H9 (cell line): Measurements from ENCODE around the gene OMP. TPM values are rescaled to one million over a fixed set of nuclear protein-coding genes. Genes with fewer than 3 reads are reported as not detected.

ENCODE experiments used
- DNase-seq: peaks from one replicate; pipeline ENCODE4 v3.0.0-alpha.2; 2017
- H2AFZ ChIP-seq: one replicate; pipeline ENCODE4 v1.6.1; 2013; ENCODE audit warnings: mild to moderate bottlenecking, low read length, control low read depth, moderate library complexity
- H2AK5ac ChIP-seq: 2 replicates; pipeline ENCODE4 v1.6.1; 2013; ENCODE audit warnings: low read length, control low read depth, mixed read lengths; ENCODE audit not compliant: insufficient read length
- H2BK120ac ChIP-seq: one replicate; pipeline ENCODE4 v1.6.1; 2013; ENCODE audit warnings: low read depth, mild to moderate bottlenecking, low read length, control low read depth, inconsistent platforms; ENCODE audit not compliant: poor library complexity, severe bottlenecking
- H2BK12ac ChIP-seq: 2 replicates; pipeline ENCODE4 v1.6.1; 2013; ENCODE audit warnings: low read length, control low read depth, mixed read lengths, low read depth; ENCODE audit not compliant: insufficient read length
- H2BK15ac ChIP-seq: 2 replicates; pipeline ENCODE4 v1.6.1; 2013; ENCODE audit warnings: low read depth, low read length, control low read depth
- H2BK20ac ChIP-seq: one replicate; pipeline ENCODE4 v1.6.1; 2013; ENCODE audit warnings: low read depth, mild to moderate bottlenecking, low read length, control low read depth, inconsistent platforms; ENCODE audit not compliant: poor library complexity, severe bottlenecking
- H2BK5ac ChIP-seq: 2 replicates; pipeline ENCODE4 v1.6.1; 2013; ENCODE audit warnings: low read length, control low read depth, mixed read lengths; ENCODE audit not compliant: insufficient read length
- H3K14ac ChIP-seq: 2 replicates; pipeline ENCODE4 v1.6.1; 2013; ENCODE audit warnings: low read length, control low read depth; ENCODE audit not compliant: insufficient read depth
- H3K18ac ChIP-seq: 2 replicates; pipeline ENCODE4 v1.6.1; 2013; ENCODE audit warnings: low read depth, mild to moderate bottlenecking, mixed read lengths, low read length, control low read depth; ENCODE audit not compliant: insufficient read length
- H3K23ac ChIP-seq: 2 replicates; pipeline ENCODE4 v1.6.1; 2013; ENCODE audit warnings: low read length, control low read depth, mixed read lengths, low read depth; ENCODE audit not compliant: insufficient read length
- H3K23me2 ChIP-seq: 2 replicates; pipeline ENCODE4 v1.6.1; 2013; ENCODE audit warnings: low read depth, mild to moderate bottlenecking, mixed read lengths, low read length, control low read depth; ENCODE audit not compliant: insufficient read length, poor library complexity, severe bottlenecking
- H3K27ac ChIP-seq: 2 replicates; pipeline ENCODE4 v1.5.1; 2013; ENCODE audit warnings: low read length, control low read depth, mixed read lengths, low read depth; ENCODE audit not compliant: insufficient read length
- H3K27me3 ChIP-seq: 2 replicates; pipeline ENCODE4 v1.6.1; 2013; ENCODE audit warnings: low read length, control low read depth, inconsistent platforms; ENCODE audit not compliant: insufficient read depth
- H3K4ac ChIP-seq: 2 replicates; pipeline ENCODE4 v1.6.1; 2013; ENCODE audit warnings: low read depth, mild to moderate bottlenecking, control low read depth, inconsistent platforms, low read length, moderate library complexity
- H3K4me1 ChIP-seq: 2 replicates; pipeline ENCODE4 v1.6.1; 2013; ENCODE audit warnings: low read length, control low read depth, inconsistent platforms; ENCODE audit not compliant: insufficient read depth
- H3K4me2 ChIP-seq: 2 replicates; pipeline ENCODE4 v1.6.1; 2013; ENCODE audit warnings: low read length, control low read depth, mixed read lengths; ENCODE audit not compliant: insufficient read length, insufficient read depth
- H3K56ac ChIP-seq: 2 replicates; pipeline ENCODE4 v1.6.1; 2013; ENCODE audit warnings: low read depth, mild to moderate bottlenecking, mixed read lengths, low read length, control low read depth; ENCODE audit not compliant: insufficient read length
- H3K79me1 ChIP-seq: 2 replicates; pipeline ENCODE4 v1.6.1; 2013; ENCODE audit warnings: low read depth, mild to moderate bottlenecking, moderate library complexity, low read length, control low read depth, inconsistent platforms; ENCODE audit not compliant: insufficient read depth, poor library complexity, severe bottlenecking
- H3K79me2 ChIP-seq: 2 replicates; pipeline ENCODE4 v1.6.1; 2013; ENCODE audit warnings: low read length, control low read depth, inconsistent platforms; ENCODE audit not compliant: insufficient read depth
- H3K9ac ChIP-seq: 2 replicates; pipeline ENCODE4 v1.6.1; 2013; ENCODE audit warnings: low read length, control low read depth, mixed read lengths; ENCODE audit not compliant: insufficient read length; ENCODE audit errors: extremely low read depth
- H3K9me3 ChIP-seq: one replicate; pipeline ENCODE4 v1.6.1; 2013; ENCODE audit warnings: low read depth, low read length, inconsistent platforms; ENCODE audit not compliant: control insufficient read depth
- H3T11ph ChIP-seq: one replicate; pipeline ENCODE4 v1.6.1; 2013; ENCODE audit warnings: mild to moderate bottlenecking, low read length, control low read depth, inconsistent platforms
- H4K20me1 ChIP-seq: one replicate; pipeline ENCODE4 v1.6.1; 2013; ENCODE audit not compliant: control insufficient read depth, insufficient read length, insufficient read depth
- H4K5ac ChIP-seq: 2 replicates; pipeline ENCODE4 v1.6.1; 2013; ENCODE audit warnings: low read depth, mild to moderate bottlenecking, mixed read lengths, low read length, control low read depth; ENCODE audit not compliant: insufficient read length
- H4K8ac ChIP-seq: replicated peaks from 2 replicates; pipeline ENCODE4 v1.6.1; 2013; ENCODE audit warnings: low read length, control low read depth, mixed read lengths, low read depth; ENCODE audit not compliant: insufficient read length
- H4K91ac ChIP-seq: 2 replicates; pipeline ENCODE4 v1.6.1; 2013; ENCODE audit warnings: low read depth, mild to moderate bottlenecking, moderate library complexity, mixed read lengths, low read length, control low read depth; ENCODE audit not compliant: insufficient read length
- H3K27ac Mint-ChIP-seq, 3 experiments: 2 replicates in 2 of 3; 3 replicates in 1 of 3; pipeline ENCODE4 v1.8.0; 2020 to 2021; ENCODE audit warnings: mixed read lengths in 3 of 3, mild to moderate bottlenecking in 1 of 3, moderate library complexity in 1 of 3
- H3K27me3 Mint-ChIP-seq: 2 replicates; pipeline ENCODE4 v1.8.0; 2021; ENCODE audit warnings: low read depth, mild to moderate bottlenecking, moderate library complexity, mixed read lengths
- H3K36me3 Mint-ChIP-seq, 3 experiments: 2 replicates in 2 of 3; 3 replicates in 1 of 3; pipeline ENCODE4 v1.8.0; 2020 to 2021; ENCODE audit warnings: low read depth in 3 of 3, mixed read lengths in 3 of 3; ENCODE audit not compliant: insufficient read depth in 1 of 3
- H3K4me1 Mint-ChIP-seq, 2 experiments: 2 replicates each; pipeline ENCODE4 v1.8.0; 2020; ENCODE audit warnings: mixed read lengths in 2 of 2
- H3K4me3 Mint-ChIP-seq, 2 experiments: 2 replicates in 1 of 2; 3 replicates in 1 of 2; pipeline ENCODE4 v1.8.0; 2020 to 2021; ENCODE audit warnings: mild to moderate bottlenecking in 2 of 2, mixed read lengths in 2 of 2, moderate library complexity in 1 of 2
- H3K9me3 Mint-ChIP-seq, 2 experiments: 2 replicates in 1 of 2; 3 replicates in 1 of 2; pipeline ENCODE4 v1.8.0; 2020; ENCODE audit warnings: mild to moderate bottlenecking in 2 of 2, mixed read lengths in 2 of 2, moderate library complexity in 1 of 2
- CTCF ChIP-seq: fragments of 200-600 bp; sonication (generic); conservative IDR thresholded peaks from 3 replicates; pipeline ENCODE4 v1.8.0; 2021; ENCODE audit warnings: antibody characterized with exemption, mild to moderate bottlenecking
- WGBS: extraction: QIAGEN DNeasy Blood & Tissue Kit; methylation state at CpG from one replicate; pipeline ENCODE4 v1.1.7; 2013; ENCODE audit warnings: missing lambda C conversion rate, low lambda C conversion rate, mixed read lengths; ENCODE audit not compliant: insufficient read length; ENCODE audit errors: extremely low coverage; 5-methylcytosine and 5-hydroxymethylcytosine counted together
- total RNA-seq: library from RNA; stranded (reverse); gene quantifications from 2 replicates; pipeline ENCODE4 v1.2.1, GENCODE V29; 2021

OMP gene
- total RNA-seq, 1 experiment from 2014 or later, result not detected

GRCh38 chr11:77064648-77065217 is 37.9 kb upstream of the OMP start:
- no peak overlapping the region for H2BK12ac ChIP-seq
- H3K79me1 ChIP-seq, result no peaks in the 10 kb centered on the region
- H3K4me1 ChIP-seq, result no peaks in the 10 kb centered on the region
- Mint-ChIP-seq H3K27ac (no peak overlapping the region), H3K4me3 (no peak overlapping the region; a peak in 2 of 5 replicates), H3K4me1 (peaks cover 15 to 20% of the 10 kb centered on the region in 2 experiments), H3K9me3 (peaks cover 6 to 7% of the 10 kb centered on the region in 2 experiments; a peak in 2 of 5 replicates), H3K36me3 (no peaks in the 10 kb centered on the region), H3K27me3 (peaks cover 19% of the 10 kb centered on the region)
- no peak overlapping the region for H4K8ac ChIP-seq
- no peak overlapping the region for H2AFZ ChIP-seq
- H3K18ac ChIP-seq, result no peak overlapping the region
- no peaks in the 10 kb centered on the region for H4K20me1 ChIP-seq
- H4K91ac ChIP-seq, result no peak overlapping the region
- H3K27me3 ChIP-seq, result no peaks in the 10 kb centered on the region
- H2AK5ac ChIP-seq, result no peak overlapping the region
- H3K14ac ChIP-seq, result no peak overlapping the region
- DNase-seq, result no peak
- no peak overlapping the region for H2BK20ac ChIP-seq
- H4K5ac ChIP-seq, result no peak overlapping the region
- no CpG with 5 or more reads among the region's 4 CpGs for WGBS
- no peak overlapping the region for H2BK120ac ChIP-seq
- no peak overlapping the region for H3K4ac ChIP-seq
- H3K56ac ChIP-seq, result no peak overlapping the region
- H2BK15ac ChIP-seq, result no peak overlapping the region
- no peak overlapping the region for H2BK5ac ChIP-seq
- no peak for TF ChIP-seq CTCF
- no peak overlapping the region for H3K9ac ChIP-seq
- H3K23me2 ChIP-seq, result peaks cover 10% of the 10 kb centered on the region
- H3K4me2 ChIP-seq, result no peak overlapping the region
- H3K23ac ChIP-seq, result no peak overlapping the region
- no peak overlapping the region for H3K27ac ChIP-seq
- 0 out of 2 replicates have a peak, but pooled peaks cover 2% of the 10 kb centered on the region for H3K79me2 ChIP-seq
- no peaks in the 10 kb centered on the region for H3K9me3 ChIP-seq
- H3T11ph ChIP-seq, result no peak overlapping the region
